ENCODE data around the gene ELK4. TPM values are rescaled to one million over a fixed set of nuclear protein-coding genes. Genes with fewer than 3 reads are reported as not detected.

ELK4 gene
- total and polyA plus RNA-seq, 2 experiments from 2014 or later: 1.8 to 9.1 TPM

- Histone ChIP-seq H3K4me1 (ENCODE audit: low read depth) (peaks cover 24% of the 10 kb centered on the region), H3K27me3 (no peaks in the 10 kb centered on the region), H3K9me3 (ENCODE audit: low read depth) (no peaks in the 10 kb centered on the region), H3K36me3 (no peaks in the 10 kb centered on the region), H3K27ac (no peak overlapping the region), H3K4me3 (no peak overlapping the region)
- TF ChIP-seq, protein P1, sequence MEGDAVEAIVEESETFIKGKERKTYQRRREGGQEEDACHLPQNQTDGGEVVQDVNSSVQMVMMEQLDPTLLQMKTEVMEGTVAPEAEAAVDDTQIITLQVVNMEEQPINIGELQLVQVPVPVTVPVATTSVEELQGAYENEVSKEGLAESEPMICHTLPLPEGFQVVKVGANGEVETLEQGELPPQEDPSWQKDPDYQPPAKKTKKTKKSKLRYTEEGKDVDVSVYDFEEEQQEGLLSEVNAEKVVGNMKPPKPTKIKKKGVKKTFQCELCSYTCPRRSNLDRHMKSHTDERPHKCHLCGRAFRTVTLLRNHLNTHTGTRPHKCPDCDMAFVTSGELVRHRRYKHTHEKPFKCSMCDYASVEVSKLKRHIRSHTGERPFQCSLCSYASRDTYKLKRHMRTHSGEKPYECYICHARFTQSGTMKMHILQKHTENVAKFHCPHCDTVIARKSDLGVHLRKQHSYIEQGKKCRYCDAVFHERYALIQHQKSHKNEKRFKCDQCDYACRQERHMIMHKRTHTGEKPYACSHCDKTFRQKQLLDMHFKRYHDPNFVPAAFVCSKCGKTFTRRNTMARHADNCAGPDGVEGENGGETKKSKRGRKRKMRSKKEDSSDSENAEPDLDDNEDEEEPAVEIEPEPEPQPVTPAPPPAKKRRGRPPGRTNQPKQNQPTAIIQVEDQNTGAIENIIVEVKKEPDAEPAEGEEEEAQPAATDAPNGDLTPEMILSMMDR (IDR thresholded peaks at IDR 0.05; ENCODE audit: low read depth, low read length): no peak
- no peak for DNase-seq (ENCODE audit: low read depth in 1 of 2, low spot score in 1 of 2)
Measured at GRCh38 chr1:205666372-205667166, 34.8 kb upstream of the ELK4 start.

DNA sequence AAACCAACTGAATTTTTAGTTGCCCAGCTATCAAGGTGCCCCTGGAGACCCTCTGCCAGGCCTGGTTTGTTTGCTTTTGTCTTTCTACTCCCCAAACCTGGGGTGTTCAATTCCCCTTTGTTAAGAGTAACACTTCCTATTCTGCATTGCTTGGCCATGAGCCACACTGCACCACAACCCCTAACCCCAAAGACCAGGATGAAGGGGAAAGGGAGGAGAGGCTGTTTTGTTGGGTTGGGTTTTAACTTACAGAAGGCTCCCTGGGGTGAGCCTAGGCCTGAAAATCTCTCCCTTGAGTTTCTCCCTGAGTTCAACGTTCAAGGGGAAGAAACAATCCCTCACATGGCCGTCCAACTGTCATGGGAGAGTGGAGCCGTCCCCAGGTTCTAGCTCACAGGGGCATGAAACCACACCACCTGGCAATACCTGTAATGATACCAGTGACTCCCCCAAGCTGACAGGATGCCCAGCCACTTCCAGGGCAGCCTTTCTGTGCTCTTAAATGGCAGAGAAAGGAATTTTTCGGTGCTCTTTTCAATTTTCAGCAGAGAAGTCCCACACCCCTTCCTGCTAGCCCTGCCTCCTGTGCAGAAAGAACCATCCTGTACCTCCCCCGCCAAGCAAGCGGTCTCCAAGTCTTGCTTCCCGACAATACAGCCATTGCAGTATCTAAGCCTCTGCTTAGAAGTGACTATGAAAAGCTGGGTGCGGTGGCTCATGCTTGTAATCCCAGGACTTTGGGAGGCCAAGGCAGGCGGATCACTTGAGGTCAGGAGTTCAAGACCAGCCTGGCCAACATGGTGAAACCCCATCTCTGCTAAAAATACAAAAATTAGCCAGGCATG, 33.6 kb upstream of the ELK4 start:
- H3K4me3 ChIP-seq: no peak overlapping the region
- no peaks in the 10 kb centered on the region for H3K9me3 ChIP-seq (ENCODE audit: low read depth)
- H3K36me3 ChIP-seq: no peaks in the 10 kb centered on the region
- H3K27me3 ChIP-seq: no peaks in the 10 kb centered on the region
- peaks cover 15% of the 10 kb centered on the region for H3K4me1 ChIP-seq (ENCODE audit: low read depth)
- no peak overlapping the region for H3K27ac ChIP-seq
- TF ChIP-seq, protein P1 (IDR thresholded peaks at IDR 0.05; ENCODE audit: low read depth, low read length): no peak
- DNase-seq (ENCODE audit: low read depth in 1 of 2, low spot score in 1 of 2): no peak

DNA sequence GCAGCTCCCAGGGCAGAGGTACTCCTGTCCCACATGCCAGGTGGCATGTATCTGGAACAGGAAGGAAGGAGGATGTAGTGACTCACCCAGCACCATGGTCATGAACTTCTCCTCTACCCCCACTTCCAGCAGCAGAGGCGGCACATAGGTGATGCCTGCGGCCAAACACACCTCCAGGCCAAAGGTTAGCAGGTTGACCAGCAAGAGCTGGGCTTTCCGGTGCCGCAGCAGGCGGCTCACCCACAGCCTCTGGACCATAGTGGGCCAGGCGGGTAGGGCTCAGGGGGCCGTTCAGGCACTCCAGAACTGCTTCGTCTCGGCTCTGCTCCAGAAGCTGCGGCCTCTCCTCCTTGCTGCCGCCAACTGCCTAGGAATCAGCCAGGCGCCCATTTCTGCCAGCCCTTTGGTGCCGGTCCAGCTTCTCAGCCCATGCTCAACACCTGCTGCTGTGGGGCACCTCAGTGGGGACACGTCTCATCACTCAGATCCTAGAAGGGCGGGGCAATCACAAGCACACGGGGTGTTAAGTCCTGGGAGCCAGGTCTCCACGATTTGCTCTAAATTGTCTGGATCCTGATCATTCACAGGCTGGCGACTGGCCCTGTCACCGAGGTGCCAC, 32.7 kb upstream of the ELK4 start:
- TF ChIP-seq, protein P1 (IDR thresholded peaks at IDR 0.05; ENCODE audit: low read depth, low read length): no peak
- H3K27me3 ChIP-seq: no peaks in the 10 kb centered on the region
- DNase-seq (ENCODE audit: low read depth in 1 of 2, low spot score in 1 of 2): no peak
- no peak overlapping the region for H3K4me3 ChIP-seq
- H3K36me3 ChIP-seq: no peaks in the 10 kb centered on the region
- H3K27ac ChIP-seq: no peak overlapping the region
- H3K4me1 ChIP-seq (ENCODE audit: low read depth): peaks cover 6% of the 10 kb centered on the region
- H3K9me3 ChIP-seq (ENCODE audit: low read depth): no peaks in the 10 kb centered on the region

DNA sequence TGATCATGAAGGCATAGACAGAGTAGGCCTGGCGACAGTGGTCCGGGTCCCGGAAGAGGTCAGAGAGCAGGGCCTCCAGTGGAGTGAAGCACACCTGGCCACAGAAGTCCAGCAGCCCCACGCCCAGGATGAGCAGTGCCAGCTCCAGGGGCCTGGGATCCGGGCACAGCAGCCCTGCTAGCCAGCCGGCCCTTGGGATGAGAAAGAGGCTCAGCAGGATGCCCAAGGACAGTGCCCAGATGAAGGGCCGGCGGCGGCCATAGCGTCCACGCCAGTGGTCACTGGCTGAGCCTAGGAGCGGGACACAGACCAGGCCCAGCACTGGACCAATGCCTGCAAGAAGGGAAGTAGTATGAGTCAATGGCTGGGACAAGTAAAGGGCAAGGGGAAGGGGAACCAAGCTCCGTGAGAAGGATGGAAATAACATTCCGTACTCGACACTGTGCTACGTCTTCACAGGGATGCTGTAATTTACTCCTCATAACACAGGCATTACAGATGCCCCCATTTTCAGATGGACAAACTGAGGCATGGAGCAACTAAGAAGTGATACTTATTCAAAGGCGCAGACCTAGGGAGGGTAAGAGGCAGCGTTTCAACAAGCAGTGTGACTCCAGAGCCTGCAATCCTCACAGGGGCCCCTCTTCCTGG, 31.6 kb upstream of the ELK4 start:
- no peaks in the 10 kb centered on the region for H3K4me1 ChIP-seq (ENCODE audit: low read depth)
- TF ChIP-seq, protein P1 (IDR thresholded peaks at IDR 0.05; ENCODE audit: low read depth, low read length): no peak
- no peak overlapping the region for H3K4me3 ChIP-seq
- H3K27me3 ChIP-seq: no peaks in the 10 kb centered on the region
- H3K27ac ChIP-seq: no peak overlapping the region
- no peaks in the 10 kb centered on the region for H3K36me3 ChIP-seq
- H3K9me3 ChIP-seq (ENCODE audit: low read depth): no peaks in the 10 kb centered on the region
- no peak for DNase-seq (ENCODE audit: low read depth in 1 of 2, low spot score in 1 of 2)

DNA sequence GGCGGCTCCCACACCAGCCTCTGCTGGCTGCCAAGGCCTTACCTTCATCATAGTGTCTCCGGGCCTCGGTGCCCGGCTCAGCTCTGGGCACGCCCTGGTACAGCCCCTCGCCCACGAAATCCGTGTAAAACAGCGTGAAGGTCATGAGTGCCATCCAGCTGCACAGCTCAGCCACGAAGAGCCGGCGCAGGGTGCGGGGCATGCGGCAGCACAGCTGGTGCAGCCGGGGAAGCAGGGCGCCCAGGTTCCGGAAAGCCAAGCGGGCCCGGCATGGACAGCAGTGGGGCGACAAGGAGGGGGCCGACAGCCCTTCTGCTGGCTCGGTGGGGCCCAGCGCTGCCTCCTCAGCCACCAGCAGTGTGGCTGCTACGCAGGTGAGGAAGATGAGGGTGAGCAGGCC, 31.0 kb upstream of the ELK4 start:
- H3K4me1 ChIP-seq (ENCODE audit: low read depth): no peaks in the 10 kb centered on the region
- H3K9me3 ChIP-seq (ENCODE audit: low read depth): no peaks in the 10 kb centered on the region
- no peak overlapping the region for H3K27ac ChIP-seq
- TF ChIP-seq, protein P1 (IDR thresholded peaks at IDR 0.05; ENCODE audit: low read depth, low read length): no peak
- no peak for DNase-seq (ENCODE audit: low read depth in 1 of 2, low spot score in 1 of 2)
- H3K36me3 ChIP-seq: no peaks in the 10 kb centered on the region
- no peak overlapping the region for H3K4me3 ChIP-seq
- no peaks in the 10 kb centered on the region for H3K27me3 ChIP-seq
